Mucosa of descending colon (tissue), 3 donors: ENCODE results near the gene OR56A3. TPM values are rescaled to one million over a fixed set of nuclear protein-coding genes. Genes with fewer than 3 reads are reported as not detected.

Source experiments
- ATAC-seq: fragments of 200-7000 bp; cut with Tn5 transposase; one replicate; pipeline ENCODE4 v1.9.1; 2020; ENCODE audit warnings: mild to moderate bottlenecking, moderate library complexity
- DNase-seq, 3 donors: peaks; one replicate each; pipeline ENCODE4 v3.0.0-alpha.2; 2020
- H3K36me3 ChIP-seq: fragments of 200-600 bp; one replicate; pipeline ENCODE4 v1.8.0; 2021; ENCODE audit warnings: low read depth, mild to moderate bottlenecking
- H3K4me1 ChIP-seq: fragments of 200-600 bp; one replicate; pipeline ENCODE4 v1.8.0; 2021; ENCODE audit warnings: low read depth, mild to moderate bottlenecking
- H3K4me3 ChIP-seq: fragments of 200-600 bp; one replicate; pipeline ENCODE4 v1.8.0; 2021; ENCODE audit warnings: mild to moderate bottlenecking
- H3K9me3 ChIP-seq: fragments of 200-600 bp; one replicate; pipeline ENCODE4 v1.8.0; 2021; ENCODE audit warnings: mild to moderate bottlenecking
- CTCF ChIP-seq: fragments of 200-600 bp; IDR thresholded peaks from one replicate; pipeline ENCODE4 v1.8.0; 2022; ENCODE audit warnings: antibody characterized with exemption, mild to moderate bottlenecking
- intact Hi-C, 2 donors: fragments of 100-400 bp; cut with DNase I in 1 of 2; cut with micrococcal nuclease in 1 of 2; formaldehyde crosslinking; loops; one replicate each; pipeline versions ENCODE4 v1.11.0 to v1.11.1; 2022; cut with DNase I, micrococcal nuclease
- total RNA-seq, 3 donors: library from RNA; stranded (reverse); fragmentation: NEBNext Ultra II Directional in 2 of 3; extraction: Animal tissue kit (Norgen Biotek cat#: 25700) in 2 of 3; gene quantifications; one replicate each; pipeline versions ENCODE4 v1.2.1 to v1.2.4, GENCODE V29; 2021 to 2023
- donor health status: DM: no; HTN: no; CAD: no; lungs with moderate emphysema.
- donor health status: DM: no; HTN: no; CAD: no.
- donor health status: DM: no; HTN: yes; CAD: no.

The OR56A3 gene
- total RNA-seq, 3 donors from 2014 or later: not detected

GRCh38 chr11:5923427-5923776 lies 18.6 kb upstream of the OR56A3 start:
- H3K9me3 ChIP-seq: peaks cover 9% of the 10 kb centered on the region
- intact Hi-C loops: no loop called here
- H3K4me1 ChIP-seq: no peaks in the 10 kb centered on the region
- TF ChIP-seq CTCF: no peak
- no peak for DNase-seq
- H3K36me3 ChIP-seq: no peaks in the 10 kb centered on the region
- no peak for ATAC-seq
- H3K4me3 ChIP-seq: no peak overlapping the region

- no peak for ATAC-seq
- no peak for TF ChIP-seq CTCF
These were observed 18.3 kb upstream of the OR56A3 start for GRCh38 chr11:5923794-5924193.

GRCh38 chr11:5928271-5928670 lies 13.8 kb upstream of the OR56A3 start:
- DNase-seq (no peak), ATAC-seq (no peak)
- Histone ChIP-seq H3K4me1 (no peaks in the 10 kb centered on the region), H3K4me3 (no peak overlapping the region), H3K36me3 (no peaks in the 10 kb centered on the region), H3K9me3 (peaks cover 22% of the 10 kb centered on the region)
- TF ChIP-seq CTCF: no peak
- intact Hi-C loops: no loop called here

More at GRCh38 chr11:5923794-5924193, 18.3 kb upstream of the OR56A3 start:
- Histone ChIP-seq H3K4me3 (no peak overlapping the region), H3K4me1 (no peaks in the 10 kb centered on the region), H3K9me3 (peaks cover 13% of the 10 kb centered on the region), H3K36me3 (no peaks in the 10 kb centered on the region)
- no peak for DNase-seq
- intact Hi-C loops: no loop called here

- TF ChIP-seq CTCF: no peak
- Histone ChIP-seq H3K4me3 (no peak overlapping the region), H3K9me3 (peaks cover 22% of the 10 kb centered on the region), H3K4me1 (no peaks in the 10 kb centered on the region), H3K36me3 (no peaks in the 10 kb centered on the region)
- ATAC-seq (no peak), DNase-seq (no peak)
- intact Hi-C loops: no loop called here
These were observed 13.2 kb upstream of the OR56A3 start for GRCh38 chr11:5928811-5929210.

GRCh38 chr11:5929571-5930368 lies 12.3 kb upstream of the OR56A3 start:
- no peaks in the 10 kb centered on the region for H3K36me3 ChIP-seq
- H3K4me1 ChIP-seq: no peaks in the 10 kb centered on the region
- intact Hi-C loops: no loop called here
- peaks cover 19% of the 10 kb centered on the region for H3K9me3 ChIP-seq
- DNase-seq: no peak
- TF ChIP-seq CTCF: no peak
- no peak overlapping the region for H3K4me3 ChIP-seq
- ATAC-seq: no peak

GRCh38 chr11:5930614-5931013 lies 11.4 kb upstream of the OR56A3 start:
- no peak for DNase-seq
- TF ChIP-seq CTCF: no peak

More at GRCh38 chr11:5930614-5931013, 11.4 kb upstream of the OR56A3 start:
- no peaks in the 10 kb centered on the region for H3K36me3 ChIP-seq
- intact Hi-C loops: no loop called here
- H3K4me3 ChIP-seq: no peak overlapping the region
- no peaks in the 10 kb centered on the region for H3K4me1 ChIP-seq
- H3K9me3 ChIP-seq: peaks cover 18% of the 10 kb centered on the region
- no peak for ATAC-seq
